Glutamatergic neuron (in vitro differentiated cells): Measurements from ENCODE around the gene BRD1. TPM values are rescaled to one million over a fixed set of nuclear protein-coding genes. Genes with fewer than 3 reads are reported as not detected.

Source experiments
- DNase-seq: peaks from one replicate; pipeline ENCODE4 v3.0.0; 2022
- H3K27ac Mint-ChIP-seq: one replicate; pipeline ENCODE4 v1.8.0; 2020; ENCODE audit warnings: mild to moderate bottlenecking, mixed read lengths, inconsistent platforms; ENCODE audit not compliant: unreplicated experiment
- H3K27me3 Mint-ChIP-seq: one replicate; pipeline ENCODE4 v1.8.0; 2020; ENCODE audit warnings: mild to moderate bottlenecking, moderate library complexity, mixed read lengths, inconsistent platforms; ENCODE audit not compliant: unreplicated experiment
- H3K36me3 Mint-ChIP-seq: one replicate; pipeline ENCODE4 v1.8.0; 2020; ENCODE audit warnings: mild to moderate bottlenecking, mixed read lengths, inconsistent platforms; ENCODE audit not compliant: unreplicated experiment
- H3K4me1 Mint-ChIP-seq: one replicate; pipeline ENCODE4 v1.8.0; 2020; ENCODE audit warnings: mild to moderate bottlenecking, low read depth, mixed read lengths, inconsistent platforms; ENCODE audit not compliant: unreplicated experiment
- H3K4me3 Mint-ChIP-seq: one replicate; pipeline ENCODE4 v1.8.0; 2020; ENCODE audit warnings: mild to moderate bottlenecking, mixed read lengths, inconsistent platforms; ENCODE audit not compliant: unreplicated experiment
- H3K9me3 Mint-ChIP-seq: one replicate; pipeline ENCODE4 v1.8.0; 2020; ENCODE audit warnings: mild to moderate bottlenecking, moderate library complexity, mixed read lengths, inconsistent platforms; ENCODE audit not compliant: unreplicated experiment
- total RNA-seq: library from RNA; stranded (reverse); fragmentation: NEBNext Ultra II Directional; extraction: Animal tissue kit (Norgen Biotek cat#: 25700); gene quantifications from one replicate; pipeline ENCODE4 v1.2.1, GENCODE V29; 2021; ENCODE audit not compliant: unreplicated experiment
- TF ChIP-seq, protein P1 (sequence below): fragments of 200-600 bp; sonication (generic); IDR thresholded peaks from one replicate; pipeline ENCODE4 v1.5.0; 2021; ENCODE audit not compliant: partially characterized antibody, unreplicated experiment

BRD1 gene
- total RNA-seq, 1 donor from 2014 or later: 73.7 TPM

DNA sequence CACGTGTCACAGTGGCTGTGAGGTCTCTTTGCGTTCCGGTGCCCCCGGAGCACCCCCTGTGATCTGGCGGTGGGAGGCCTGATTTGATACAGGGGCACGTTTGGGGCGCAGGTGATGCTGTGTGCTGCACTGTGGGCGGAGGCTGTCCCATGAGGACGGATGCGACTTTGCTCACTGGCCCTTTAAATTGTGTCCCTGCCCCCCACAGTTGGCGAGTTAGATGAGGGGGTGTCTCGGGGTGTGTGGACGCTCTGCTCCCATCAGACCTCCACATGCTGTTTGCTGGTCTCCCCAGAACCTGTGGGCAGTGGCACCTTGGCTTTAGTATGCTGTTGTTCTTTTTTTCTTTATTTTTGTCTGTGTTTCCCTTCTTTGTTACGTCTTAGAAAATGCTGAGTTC lies 31.2 kb upstream of the BRD1 start:
- peaks cover 4% of the 10 kb centered on the region for H3K36me3 Mint-ChIP-seq
- no peak for DNase-seq
- H3K4me3 Mint-ChIP-seq: peak overlapping the region; percentile 72
- H3K9me3 Mint-ChIP-seq: peaks cover 8% of the 10 kb centered on the region
- peaks cover 5% of the 10 kb centered on the region for H3K27me3 Mint-ChIP-seq
- peak overlapping the region; percentile 26 for H3K27ac Mint-ChIP-seq
- H3K4me1 Mint-ChIP-seq: peaks cover 26% of the 10 kb centered on the region
- TF ChIP-seq, protein P1, sequence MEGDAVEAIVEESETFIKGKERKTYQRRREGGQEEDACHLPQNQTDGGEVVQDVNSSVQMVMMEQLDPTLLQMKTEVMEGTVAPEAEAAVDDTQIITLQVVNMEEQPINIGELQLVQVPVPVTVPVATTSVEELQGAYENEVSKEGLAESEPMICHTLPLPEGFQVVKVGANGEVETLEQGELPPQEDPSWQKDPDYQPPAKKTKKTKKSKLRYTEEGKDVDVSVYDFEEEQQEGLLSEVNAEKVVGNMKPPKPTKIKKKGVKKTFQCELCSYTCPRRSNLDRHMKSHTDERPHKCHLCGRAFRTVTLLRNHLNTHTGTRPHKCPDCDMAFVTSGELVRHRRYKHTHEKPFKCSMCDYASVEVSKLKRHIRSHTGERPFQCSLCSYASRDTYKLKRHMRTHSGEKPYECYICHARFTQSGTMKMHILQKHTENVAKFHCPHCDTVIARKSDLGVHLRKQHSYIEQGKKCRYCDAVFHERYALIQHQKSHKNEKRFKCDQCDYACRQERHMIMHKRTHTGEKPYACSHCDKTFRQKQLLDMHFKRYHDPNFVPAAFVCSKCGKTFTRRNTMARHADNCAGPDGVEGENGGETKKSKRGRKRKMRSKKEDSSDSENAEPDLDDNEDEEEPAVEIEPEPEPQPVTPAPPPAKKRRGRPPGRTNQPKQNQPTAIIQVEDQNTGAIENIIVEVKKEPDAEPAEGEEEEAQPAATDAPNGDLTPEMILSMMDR: no peak

DNA sequence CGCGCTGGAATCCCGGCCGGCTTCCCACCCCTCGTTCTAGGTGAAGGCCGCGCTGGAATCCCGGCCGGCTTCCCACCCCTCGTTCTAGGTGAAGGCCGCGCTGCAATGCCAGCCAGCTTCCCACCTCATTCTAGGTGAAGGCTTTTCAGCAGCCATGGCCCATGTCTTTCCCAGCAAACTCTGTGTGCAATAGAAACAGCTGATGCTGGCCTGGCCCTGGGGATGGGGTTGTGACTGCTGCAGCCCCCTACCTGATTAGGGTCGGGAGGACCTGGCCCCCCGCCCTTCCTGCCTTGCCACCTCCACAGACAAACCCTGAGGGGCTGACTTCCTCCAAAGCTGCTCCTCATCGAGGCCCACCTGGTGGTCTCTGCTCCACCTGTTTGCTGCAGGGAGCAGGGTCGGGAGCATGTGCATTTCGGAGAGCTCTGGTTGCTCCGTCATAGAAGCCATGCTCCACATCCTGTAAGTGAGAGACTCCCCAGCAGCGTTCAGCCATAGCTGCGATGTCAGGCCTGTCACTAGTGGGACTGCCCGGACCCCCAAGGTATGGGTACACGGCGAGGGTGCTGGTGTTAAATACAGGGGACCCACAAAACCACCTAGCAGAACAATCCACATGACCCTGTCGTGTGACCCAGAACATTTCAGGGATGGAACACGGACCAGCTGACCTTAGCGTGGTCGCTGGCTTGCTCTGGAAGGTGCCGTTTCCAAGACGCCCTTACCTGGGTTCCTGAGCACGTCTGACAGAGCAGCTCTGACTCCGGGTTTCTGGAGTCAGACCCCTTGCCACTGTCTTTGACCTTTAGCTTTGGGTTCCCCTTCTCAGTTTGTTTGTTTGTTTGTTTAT lies 29.3 kb upstream of the BRD1 start:
- no peak for DNase-seq
- Mint-ChIP-seq H3K4me3 (peak overlapping the region; percentile 38), H3K9me3 (peaks cover 9% of the 10 kb centered on the region), H3K27ac (no peak overlapping the region), H3K27me3 (peaks cover 7% of the 10 kb centered on the region), H3K36me3 (no peaks in the 10 kb centered on the region), H3K4me1 (peaks cover 26% of the 10 kb centered on the region)
- TF ChIP-seq, protein P1: no peak

DNA sequence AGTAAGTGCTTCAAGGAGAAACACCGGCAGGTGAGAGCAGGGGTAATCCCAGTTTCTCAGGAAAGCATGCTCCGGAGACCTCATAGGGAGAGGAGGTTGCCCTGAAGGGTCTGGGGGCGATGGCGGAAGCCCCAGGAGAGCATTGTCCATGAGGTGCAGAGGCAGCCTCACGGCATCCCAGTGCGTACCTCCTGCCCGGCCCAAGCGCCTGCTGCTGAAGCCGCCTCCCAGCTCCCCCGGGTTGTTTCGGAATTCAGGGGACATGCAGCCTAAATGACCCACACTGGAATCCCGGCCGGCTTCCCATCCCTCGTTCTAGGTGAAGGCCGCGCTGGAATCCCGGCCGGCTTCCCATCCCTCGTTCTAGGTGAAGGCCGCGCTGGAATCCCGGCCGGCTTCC lies 28.7 kb upstream of the BRD1 start:
- Mint-ChIP-seq H3K27ac (no peak overlapping the region), H3K4me1 (peaks cover 29% of the 10 kb centered on the region), H3K9me3 (peaks cover 9% of the 10 kb centered on the region), H3K27me3 (peaks cover 11% of the 10 kb centered on the region), H3K4me3 (peak overlapping the region; percentile 96), H3K36me3 (no peaks in the 10 kb centered on the region)
- DNase-seq: no peak
- TF ChIP-seq, protein P1: no peak

DNA sequence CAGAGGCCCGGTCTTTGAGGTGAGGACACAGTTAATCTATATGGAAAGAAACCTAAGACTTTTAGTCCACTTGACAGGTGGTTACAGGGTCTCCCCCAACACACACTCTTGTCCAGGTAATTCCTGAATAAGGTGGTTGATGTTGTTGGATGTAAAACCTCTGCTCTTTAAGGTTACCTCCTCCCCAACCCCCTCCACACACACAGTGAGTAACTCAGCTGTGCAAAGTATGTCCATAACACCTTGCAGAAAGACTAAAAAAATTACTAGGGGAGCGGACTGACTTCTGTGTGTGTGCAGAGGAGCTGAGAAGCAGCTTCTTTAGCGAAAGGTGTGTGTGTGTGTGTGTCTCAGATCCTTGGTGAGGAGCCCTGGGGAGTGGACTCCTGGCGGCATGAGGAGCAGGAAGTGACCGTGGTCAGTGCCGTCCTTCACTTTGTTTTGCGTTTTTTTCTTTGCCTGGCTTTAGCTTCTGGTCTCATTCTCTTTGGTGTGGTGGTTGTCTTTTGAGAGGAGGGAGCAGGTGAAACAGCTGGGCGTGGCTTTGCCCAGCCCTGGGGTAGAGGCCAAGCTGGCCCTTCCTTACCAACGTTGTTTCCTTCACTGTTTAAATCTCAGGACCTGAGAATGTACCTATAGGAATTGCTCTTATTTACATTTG lies 27.7 kb upstream of the BRD1 start:
- Mint-ChIP-seq H3K27me3 (peaks cover 18% of the 10 kb centered on the region), H3K4me3 (peak overlapping the region; percentile 96), H3K27ac (peak overlapping the region; percentile 95), H3K9me3 (peaks cover 12% of the 10 kb centered on the region), H3K36me3 (no peaks in the 10 kb centered on the region), H3K4me1 (peaks cover 31% of the 10 kb centered on the region)
- TF ChIP-seq, protein P1: no peak
- DNase-seq: no peak
